Measurements from ENCODE around the gene HECW1.

HECW1 gene

GRCh38 chr7:43387932-43388331 is 275.5 kb downstream of the HECW1 start:
- TF ChIP-seq EGR1 (IDR thresholded peaks at IDR 0.05) (no peak), TEAD4 (IDR thresholded peaks at IDR 0.05) (no peak), MAX (IDR thresholded peaks at IDR 0.05) (no peak), TCF12 (IDR thresholded peaks at IDR 0.05; ENCODE audit: low read depth) (no peak), NFIC (IDR thresholded peaks at IDR 0.05) (no peak), CEBPB (IDR thresholded peaks at IDR 0.05) (no peak), ZBTB7A (IDR thresholded peaks at IDR 0.05; ENCODE audit: low read depth) (no peak), REST (IDR thresholded peaks at IDR 0.05; ENCODE audit: low read depth) (no peak), TAF1 (IDR thresholded peaks at IDR 0.05; ENCODE audit: low read depth) (no peak), USF1 (IDR thresholded peaks at IDR 0.05) (no peak)

- no peak for TF ChIP-seq EP300 (IDR thresholded peaks at IDR 0.05; ENCODE audit: borderline replicate concordance)
- no peak for TF ChIP-seq NFIC (IDR thresholded peaks at IDR 0.05)
- TF ChIP-seq TCF12 (IDR thresholded peaks at IDR 0.05; ENCODE audit: low read depth), result no peak
- no peak for TF ChIP-seq REST (IDR thresholded peaks at IDR 0.05; ENCODE audit: low read depth)
Observed at GRCh38 chr7:43390576-43390975, 278.1 kb downstream of the HECW1 start.

GRCh38 chr7:43391518-43391917 is 279.1 kb downstream of the HECW1 start:
- 0 out of 2 replicates have a peak, but pooled peaks have one; percentile 7 for TF ChIP-seq RAD21 (IDR thresholded peaks at IDR 0.05; ENCODE audit: low read depth)
- no peak for TF ChIP-seq CREB1 (IDR thresholded peaks at IDR 0.05; ENCODE audit: low read depth)

GRCh38 chr7:43392638-43393330 is 280.3 kb downstream of the HECW1 start:
- TF ChIP-seq EGR1 (IDR thresholded peaks at IDR 0.05), result no peak
- TF ChIP-seq CREB1 (IDR thresholded peaks at IDR 0.05; ENCODE audit: low read depth), result no peak
- no peak for TF ChIP-seq USF1 (IDR thresholded peaks at IDR 0.05)
- no peak for TF ChIP-seq ZBTB7A (IDR thresholded peaks at IDR 0.05; ENCODE audit: low read depth)
- no peak for TF ChIP-seq CEBPB (IDR thresholded peaks at IDR 0.05)
- no peak for TF ChIP-seq YY1 (IDR thresholded peaks at IDR 0.05; ENCODE audit: low read depth)
- TF ChIP-seq TAF1 (IDR thresholded peaks at IDR 0.05; ENCODE audit: low read depth), result no peak
- TF ChIP-seq NFIC (IDR thresholded peaks at IDR 0.05), result no peak
- no peak for TF ChIP-seq FOXM1 (IDR thresholded peaks at IDR 0.05; ENCODE audit: borderline replicate concordance, low read depth)
- TF ChIP-seq REST (IDR thresholded peaks at IDR 0.05; ENCODE audit: low read depth), result no peak
- TF ChIP-seq MAX (IDR thresholded peaks at IDR 0.05), result no peak
- TF ChIP-seq TEAD4 (IDR thresholded peaks at IDR 0.05), result no peak
- TF ChIP-seq EP300 (IDR thresholded peaks at IDR 0.05; ENCODE audit: borderline replicate concordance), result no peak

- TF ChIP-seq REST (IDR thresholded peaks at IDR 0.05; ENCODE audit: low read depth) (no peak), TAF1 (IDR thresholded peaks at IDR 0.05; ENCODE audit: low read depth) (no peak), EGR1 (IDR thresholded peaks at IDR 0.05) (no peak), TEAD4 (IDR thresholded peaks at IDR 0.05) (no peak), CREB1 (IDR thresholded peaks at IDR 0.05; ENCODE audit: low read depth) (no peak), USF1 (IDR thresholded peaks at IDR 0.05) (no peak), EP300 (IDR thresholded peaks at IDR 0.05; ENCODE audit: borderline replicate concordance) (no peak), TCF12 (IDR thresholded peaks at IDR 0.05; ENCODE audit: low read depth) (no peak), RAD21 (IDR thresholded peaks at IDR 0.05; ENCODE audit: low read depth) (no peak), FOXM1 (IDR thresholded peaks at IDR 0.05; ENCODE audit: borderline replicate concordance, low read depth) (no peak), ZBTB7A (IDR thresholded peaks at IDR 0.05; ENCODE audit: low read depth) (no peak), CEBPB (IDR thresholded peaks at IDR 0.05) (no peak), NFIC (IDR thresholded peaks at IDR 0.05) (no peak), MAX (IDR thresholded peaks at IDR 0.05) (no peak), YY1 (IDR thresholded peaks at IDR 0.05; ENCODE audit: low read depth) (no peak)
Observed at GRCh38 chr7:43394441-43395130, 282.1 kb downstream of the HECW1 start.
